ENCODE results near the gene UNC93A.
"Not testable (repeated sequence)": the region's sequence is repeated elsewhere in the genome, so short reads cannot be mapped to it uniquely, and the experiment has no call there.

The UNC93A gene

GRCh38 chr6:167266830-167267555 lies 24.1 kb upstream of the UNC93A start:
- no peak for DNase-seq (ENCODE audit: insufficient read length, low spot score)
- no peak for FAIRE-seq
- no peak for TF ChIP-seq POLR2A (IDR thresholded peaks at IDR 0.05; ENCODE audit: low read depth, low read length)

- not testable (repeated sequence) for FAIRE-seq; DNase-seq (ENCODE audit: insufficient read length, low spot score)
Observed at GRCh38 chr6:167267556-167267898, 23.6 kb upstream of the UNC93A start.

GRCh38 chr6:167267921-167268401 lies 23.2 kb upstream of the UNC93A start:
- FAIRE-seq (no peak), DNase-seq (ENCODE audit: insufficient read length, low spot score) (no peak)
- no peak for TF ChIP-seq POLR2A (IDR thresholded peaks at IDR 0.05; ENCODE audit: low read depth, low read length)

- DNase-seq (ENCODE audit: insufficient read length, low spot score) (no peak), FAIRE-seq (no peak)
- TF ChIP-seq POLR2A (IDR thresholded peaks at IDR 0.05; ENCODE audit: low read depth, low read length) = no peak
Observed at GRCh38 chr6:167268683-167269280, 22.3 kb upstream of the UNC93A start.

- FAIRE-seq = no peak
- DNase-seq (ENCODE audit: insufficient read length, low spot score) = no peak
- TF ChIP-seq POLR2A (IDR thresholded peaks at IDR 0.05; ENCODE audit: low read depth, low read length) = no peak
Observed at GRCh38 chr6:167270499-167271311, 20.4 kb upstream of the UNC93A start.

- DNase-seq (ENCODE audit: insufficient read length, low spot score) = no peak
- FAIRE-seq = no peak
- TF ChIP-seq POLR2A (IDR thresholded peaks at IDR 0.05; ENCODE audit: low read depth, low read length) = no peak
Observed at GRCh38 chr6:167272151-167272550, 19.0 kb upstream of the UNC93A start.

GRCh38 chr6:167272696-167273379 lies 18.3 kb upstream of the UNC93A start:
- DNase-seq (ENCODE audit: insufficient read length, low spot score) = no peak
- TF ChIP-seq POLR2A (IDR thresholded peaks at IDR 0.05; ENCODE audit: low read depth, low read length) = no peak
- FAIRE-seq = no peak

GRCh38 chr6:167274270-167274669 lies 16.8 kb upstream of the UNC93A start:
- no peak for TF ChIP-seq POLR2A (IDR thresholded peaks at IDR 0.05; ENCODE audit: low read depth, low read length)
- no peak for FAIRE-seq
- DNase-seq (ENCODE audit: insufficient read length, low spot score) = no peak

- FAIRE-seq (no peak), DNase-seq (ENCODE audit: insufficient read length, low spot score) (no peak)
- no peak for TF ChIP-seq POLR2A (IDR thresholded peaks at IDR 0.05; ENCODE audit: low read depth, low read length)
Observed at GRCh38 chr6:167275001-167275400, 16.1 kb upstream of the UNC93A start.

- FAIRE-seq (no peak), DNase-seq (ENCODE audit: insufficient read length, low spot score) (no peak)
- TF ChIP-seq POLR2A (IDR thresholded peaks at IDR 0.05; ENCODE audit: low read depth, low read length) = 0 out of 2 replicates have a peak, but pooled peaks have one; percentile 13
Observed at GRCh38 chr6:167275436-167275835, 15.7 kb upstream of the UNC93A start.

GRCh38 chr6:167276772-167277533 lies 14.2 kb upstream of the UNC93A start:
- FAIRE-seq = no peak
- DNase-seq (ENCODE audit: insufficient read length, low spot score) = no peak
- no peak for TF ChIP-seq POLR2A (IDR thresholded peaks at IDR 0.05; ENCODE audit: low read depth, low read length)

- not testable (repeated sequence) for FAIRE-seq; DNase-seq (ENCODE audit: insufficient read length, low spot score)
Observed at GRCh38 chr6:167278173-167278940, 12.8 kb upstream of the UNC93A start.

Data from H54 (cell line).